Measurements from ENCODE around the gene ADIPOR2. TPM values are rescaled to one million over a fixed set of nuclear protein-coding genes. Genes with fewer than 3 reads are reported as not detected.

Gene ADIPOR2
- polyA plus RNA-seq, 3 donors = 3.9 to 14.6 (median 6.2) TPM

DNA sequence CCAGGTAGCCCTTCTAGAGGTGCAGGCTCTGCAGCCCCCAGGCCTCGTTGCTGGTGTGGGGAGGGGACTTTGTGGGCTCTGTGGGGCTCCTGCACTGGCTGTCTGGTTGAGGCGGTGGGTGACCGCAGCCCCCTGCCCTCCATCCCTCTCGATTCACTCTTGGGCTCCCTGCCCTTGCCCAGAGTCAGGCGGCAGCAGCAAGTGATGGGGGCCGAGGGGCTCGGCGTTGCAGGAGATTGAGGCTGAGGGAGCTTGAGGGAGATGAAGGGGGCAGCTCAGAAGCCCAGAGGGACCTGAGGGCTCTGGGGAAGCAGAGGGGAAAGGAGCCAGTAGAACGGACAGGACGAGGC is 120.0 kb downstream of the ADIPOR2 start:
- H3K36me3 ChIP-seq (replicated peaks in 1 of 2; ENCODE audit: control insufficient read depth in 1 of 2, insufficient read depth in 2 of 2, low read length in 2 of 2) = no peaks in the 10 kb centered on the region
- peak overlapping the region; percentile 69 for H3K4me2 ChIP-seq (replicated peaks; ENCODE audit: extremely low read depth, low read length, poor library complexity, severe bottlenecking)
- H3K4me3 Mint-ChIP-seq = peak overlapping the region; percentile 37 to 71
- peak overlapping the region; percentile 94 to 98 for H3K27ac ChIP-seq (ENCODE audit: low read depth in 1 of 2, low read length in 2 of 2)
- no peaks in the 10 kb centered on the region for H3K9me3 ChIP-seq (replicated peaks in 1 of 2; ENCODE audit: control insufficient read depth in 1 of 2, insufficient read depth in 1 of 2, low read length in 2 of 2)
- peaks cover 0 to 4% (median 0%) of the 10 kb centered on the region in 7 donors for H3K9me3 Mint-ChIP-seq
- no peak overlapping the region for H2AFZ ChIP-seq (ENCODE audit: insufficient read depth, low read depth, low read length, poor library complexity, severe bottlenecking)
- H3K4me3 ChIP-seq (replicated peaks in 1 of 3; ENCODE audit: low read depth in 2 of 3, low read length in 3 of 3) = peak overlapping the region in 2 of 3 experiments; percentile 37 to 69
- peak overlapping the region; percentile 63 for H3K9ac ChIP-seq (ENCODE audit: insufficient read depth, low read length, poor library complexity, severe bottlenecking)
- H3K27me3 ChIP-seq (ENCODE audit: control insufficient read depth in 2 of 2, insufficient read depth in 2 of 2, low read length in 2 of 2) = no peaks in the 10 kb centered on the region
- 100% methylated on average over 9 of the region's 10 CpGs for WGBS (ENCODE audit: insufficient coverage)
- intact Hi-C loops (cut with micrococcal nuclease) = loop anchor here (2.0 to 10.0 kb wide), 2 partner anchors 14 to 534 kb away; no protein-coding TSS in a partner anchor
- peaks cover 10 to 12% of the 10 kb centered on the region in 2 donors for H3K36me3 Mint-ChIP-seq
- H3K27me3 Mint-ChIP-seq (ENCODE audit: low read depth in 3 of 3) = peaks cover 0 to 3% (median 2%) of the 10 kb centered on the region in 3 donors
- TF ChIP-seq, protein P1, sequence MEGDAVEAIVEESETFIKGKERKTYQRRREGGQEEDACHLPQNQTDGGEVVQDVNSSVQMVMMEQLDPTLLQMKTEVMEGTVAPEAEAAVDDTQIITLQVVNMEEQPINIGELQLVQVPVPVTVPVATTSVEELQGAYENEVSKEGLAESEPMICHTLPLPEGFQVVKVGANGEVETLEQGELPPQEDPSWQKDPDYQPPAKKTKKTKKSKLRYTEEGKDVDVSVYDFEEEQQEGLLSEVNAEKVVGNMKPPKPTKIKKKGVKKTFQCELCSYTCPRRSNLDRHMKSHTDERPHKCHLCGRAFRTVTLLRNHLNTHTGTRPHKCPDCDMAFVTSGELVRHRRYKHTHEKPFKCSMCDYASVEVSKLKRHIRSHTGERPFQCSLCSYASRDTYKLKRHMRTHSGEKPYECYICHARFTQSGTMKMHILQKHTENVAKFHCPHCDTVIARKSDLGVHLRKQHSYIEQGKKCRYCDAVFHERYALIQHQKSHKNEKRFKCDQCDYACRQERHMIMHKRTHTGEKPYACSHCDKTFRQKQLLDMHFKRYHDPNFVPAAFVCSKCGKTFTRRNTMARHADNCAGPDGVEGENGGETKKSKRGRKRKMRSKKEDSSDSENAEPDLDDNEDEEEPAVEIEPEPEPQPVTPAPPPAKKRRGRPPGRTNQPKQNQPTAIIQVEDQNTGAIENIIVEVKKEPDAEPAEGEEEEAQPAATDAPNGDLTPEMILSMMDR (IDR thresholded peaks at IDR 0.05) = no peak
- H3K4me1 ChIP-seq (ENCODE audit: control insufficient read depth in 1 of 2, insufficient read depth in 2 of 2, low read length in 2 of 2) = peaks cover 84 to 100% of the 10 kb centered on the region in 2 donors
- H3K4me1 Mint-ChIP-seq = peaks cover 91% of the 10 kb centered on the region
- no peak for DNase-seq
- no peaks in the 10 kb centered on the region for H4K20me1 ChIP-seq (ENCODE audit: insufficient read depth, low read length)
- H3K79me2 ChIP-seq (ENCODE audit: insufficient read depth, low read length) = peaks cover 21% of the 10 kb centered on the region
- peak overlapping the region; percentile 98 to 100 (median 100) for H3K27ac Mint-ChIP-seq

DNA sequence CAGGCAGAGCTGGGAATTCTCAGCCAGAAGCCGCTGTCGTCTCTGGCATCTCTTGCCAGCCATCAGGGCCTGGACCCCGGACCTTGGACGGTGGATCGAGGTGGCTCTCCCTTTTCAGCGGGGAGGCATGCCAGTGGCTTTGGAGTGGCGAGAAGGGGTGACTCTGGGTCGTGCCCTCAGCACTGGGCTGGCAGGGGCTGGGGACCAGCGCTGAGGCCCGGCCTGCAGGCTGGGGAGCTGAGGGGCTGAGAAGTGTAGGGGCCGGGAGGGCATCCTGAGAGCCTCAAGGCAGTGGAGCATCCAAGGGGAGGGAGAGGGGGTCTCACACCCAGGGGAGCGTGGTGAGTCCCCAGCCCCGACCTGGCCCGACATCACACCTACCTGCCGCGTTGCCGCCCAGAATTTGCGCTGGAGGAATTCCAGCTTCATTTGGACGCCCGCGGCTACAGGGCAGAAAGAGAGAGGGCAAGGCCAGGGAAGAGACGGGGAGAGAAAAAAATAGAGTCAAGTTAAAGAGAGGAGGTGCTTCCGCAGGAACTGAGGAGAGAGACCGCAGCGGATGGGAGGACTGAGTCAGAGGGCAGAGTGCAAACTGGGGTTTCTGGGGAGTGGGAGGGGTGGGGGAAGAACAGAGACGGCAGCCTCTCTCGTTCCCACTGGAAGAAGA is 120.5 kb downstream of the ADIPOR2 start:
- TF ChIP-seq, protein P1 (IDR thresholded peaks at IDR 0.05) = no peak
- H3K4me3 ChIP-seq (replicated peaks in 1 of 3; ENCODE audit: low read depth in 2 of 3, low read length in 3 of 3) = peak overlapping the region; percentile 12 to 69 (median 37)
- 55% methylated on average over 20 of the region's 27 CpGs for WGBS (ENCODE audit: insufficient coverage)
- Mint-ChIP-seq H3K27ac (peak overlapping the region; percentile 98 to 100 (median 100)), H3K9me3 (peaks cover 0 to 4% (median 0%) of the 10 kb centered on the region in 7 donors), H3K4me3 (peak overlapping the region; percentile 57 to 65), H3K36me3 (peaks cover 10% of the 10 kb centered on the region in 2 donors), H3K27me3 (ENCODE audit: low read depth in 3 of 3) (peaks cover 0 to 3% (median 2%) of the 10 kb centered on the region in 3 donors), H3K4me1 (peaks cover 89% of the 10 kb centered on the region)
- H3K9ac ChIP-seq (ENCODE audit: insufficient read depth, low read length, poor library complexity, severe bottlenecking) = peak overlapping the region; percentile 63
- H3K9me3 ChIP-seq (replicated peaks in 1 of 2; ENCODE audit: control insufficient read depth in 1 of 2, insufficient read depth in 1 of 2, low read length in 2 of 2) = no peaks in the 10 kb centered on the region
- no peaks in the 10 kb centered on the region for H4K20me1 ChIP-seq (ENCODE audit: insufficient read depth, low read length)
- peaks cover 21% of the 10 kb centered on the region for H3K79me2 ChIP-seq (ENCODE audit: insufficient read depth, low read length)
- DNase-seq = peak; percentile 69 to 88 (median 71)
- H3K27me3 ChIP-seq (ENCODE audit: control insufficient read depth in 2 of 2, insufficient read depth in 2 of 2, low read length in 2 of 2) = no peaks in the 10 kb centered on the region
- H3K4me2 ChIP-seq (replicated peaks; ENCODE audit: extremely low read depth, low read length, poor library complexity, severe bottlenecking) = peak overlapping the region; percentile 69
- H3K36me3 ChIP-seq (replicated peaks in 1 of 2; ENCODE audit: control insufficient read depth in 1 of 2, insufficient read depth in 2 of 2, low read length in 2 of 2) = no peaks in the 10 kb centered on the region
- peak overlapping the region; percentile 94 to 98 for H3K27ac ChIP-seq (ENCODE audit: low read depth in 1 of 2, low read length in 2 of 2)
- intact Hi-C loops (cut with micrococcal nuclease) = loop anchor here (2.0 to 10.0 kb wide), 2 partner anchors 15 to 533 kb away; no protein-coding TSS in a partner anchor
- peak overlapping the region; percentile 33 for H2AFZ ChIP-seq (ENCODE audit: insufficient read depth, low read depth, low read length, poor library complexity, severe bottlenecking)
- peaks cover 81 to 100% of the 10 kb centered on the region in 2 donors for H3K4me1 ChIP-seq (ENCODE audit: control insufficient read depth in 1 of 2, insufficient read depth in 2 of 2, low read length in 2 of 2)
